Testis (tissue), 3 donors: ENCODE results near the gene ERI2. TPM values are rescaled to one million over a fixed set of nuclear protein-coding genes. Genes with fewer than 3 reads are reported as not detected.
"Not testable (repeated sequence)": the region's sequence is repeated elsewhere in the genome, so short reads cannot be mapped to it uniquely, and the experiment has no call there.

Experiments used
- DNase-seq: peaks from one replicate; pipeline ENCODE4 v3.0.0-alpha.2; 2019
- H3K27ac ChIP-seq, 2 donors: fragments of 200-600 bp; sonication (generic); one replicate each; pipeline ENCODE4 v1.5.1; 2019
- H3K27me3 ChIP-seq: fragments of 200-600 bp; sonication (generic); one replicate; pipeline ENCODE4 v1.5.1; 2019
- H3K36me3 ChIP-seq: fragments of 200-600 bp; sonication (generic); one replicate; pipeline ENCODE4 v1.5.1; 2017; ENCODE audit warnings: low read depth; ENCODE audit errors: missing control alignments
- H3K4me1 ChIP-seq: fragments of 200-600 bp; sonication (generic); one replicate; pipeline ENCODE4 v1.5.1; 2019
- H3K4me3 ChIP-seq, 2 donors: fragments of 200-600 bp; sonication (generic); one replicate each; pipeline ENCODE4 v1.5.1; 2017 to 2019
- H3K9me3 ChIP-seq: fragments of 200-600 bp; sonication (generic); one replicate; pipeline ENCODE4 v1.5.1; 2017
- POLR2A ChIP-seq: fragments of 450-650 bp; IDR thresholded peaks from one replicate; pipeline ENCODE4 v1.6.1; 2017; ENCODE audit warnings: antibody characterized with exemption, mild to moderate bottlenecking, moderate library complexity
- WGBS, 2 donors: methylation state at CpG; one replicate each; pipeline ENCODE4 v1.1.5; 2018; 5-methylcytosine and 5-hydroxymethylcytosine counted together
- intact Hi-C: fragments of 100-400 bp; cut with DNase I; formaldehyde crosslinking; loops from one replicate; pipeline ENCODE4 v1.15.1; 2023; ENCODE audit warnings: low total_unique reads
- polyA plus RNA-seq: library from polyadenylated mRNA; stranded (reverse); fragments of 350-450 nt; fragmentation: Illumina TruSeq; extraction: RNeasy Lipid Tissue Mini Kit (QIAGEN cat#74804); gene quantifications from one replicate; pipeline ENCODE4 v1.2.3, GENCODE V29; 2014; ENCODE audit warnings: low read depth, low replicate concordance; ENCODE audit not compliant: insufficient read depth
- total RNA-seq, 2 donors: library from RNA; depleted of rRNA; stranded (reverse); fragments of >200 nt; gene quantifications; one replicate each; pipeline ENCODE4 v1.2.3, GENCODE V29; 2016
- TF ChIP-seq, protein P1 (sequence below), 3 experiments: fragments of 450-650 bp in 2 of 3; fragments of 200-600 bp in 1 of 3; sonication (generic) in 1 of 3; IDR thresholded peaks; one replicate each; pipeline ENCODE4 v1.5.1; 2016 to 2019; ENCODE audit warnings: antibody characterized with exemption in 3 of 3, mild to moderate bottlenecking in 2 of 3, moderate library complexity in 1 of 3

The ERI2 gene
- total and polyA plus RNA-seq, 3 donors from 2014 or later: 42.9 to 71.1 (median 66.5) TPM

- Histone ChIP-seq H3K27me3 (no peaks in the 10 kb centered on the region), H3K36me3 (no peaks in the 10 kb centered on the region), H3K4me1 (no peaks in the 10 kb centered on the region), H3K27ac (no peak overlapping the region), H3K4me3 (no peak overlapping the region), H3K9me3 (no peaks in the 10 kb centered on the region)
- WGBS, 2 donors: 87 to 92% methylated on average over 1 of the region's 1 CpG
- intact Hi-C loops: no loop called here
- TF ChIP-seq POLR2A: no peak
- TF ChIP-seq, protein P1, sequence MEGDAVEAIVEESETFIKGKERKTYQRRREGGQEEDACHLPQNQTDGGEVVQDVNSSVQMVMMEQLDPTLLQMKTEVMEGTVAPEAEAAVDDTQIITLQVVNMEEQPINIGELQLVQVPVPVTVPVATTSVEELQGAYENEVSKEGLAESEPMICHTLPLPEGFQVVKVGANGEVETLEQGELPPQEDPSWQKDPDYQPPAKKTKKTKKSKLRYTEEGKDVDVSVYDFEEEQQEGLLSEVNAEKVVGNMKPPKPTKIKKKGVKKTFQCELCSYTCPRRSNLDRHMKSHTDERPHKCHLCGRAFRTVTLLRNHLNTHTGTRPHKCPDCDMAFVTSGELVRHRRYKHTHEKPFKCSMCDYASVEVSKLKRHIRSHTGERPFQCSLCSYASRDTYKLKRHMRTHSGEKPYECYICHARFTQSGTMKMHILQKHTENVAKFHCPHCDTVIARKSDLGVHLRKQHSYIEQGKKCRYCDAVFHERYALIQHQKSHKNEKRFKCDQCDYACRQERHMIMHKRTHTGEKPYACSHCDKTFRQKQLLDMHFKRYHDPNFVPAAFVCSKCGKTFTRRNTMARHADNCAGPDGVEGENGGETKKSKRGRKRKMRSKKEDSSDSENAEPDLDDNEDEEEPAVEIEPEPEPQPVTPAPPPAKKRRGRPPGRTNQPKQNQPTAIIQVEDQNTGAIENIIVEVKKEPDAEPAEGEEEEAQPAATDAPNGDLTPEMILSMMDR (IDR thresholded peaks at IDR 0.05): no peak
- no peak for DNase-seq
Measured at GRCh38 chr16:20761175-20761574, 45.1 kb downstream of the ERI2 start.

DNA sequence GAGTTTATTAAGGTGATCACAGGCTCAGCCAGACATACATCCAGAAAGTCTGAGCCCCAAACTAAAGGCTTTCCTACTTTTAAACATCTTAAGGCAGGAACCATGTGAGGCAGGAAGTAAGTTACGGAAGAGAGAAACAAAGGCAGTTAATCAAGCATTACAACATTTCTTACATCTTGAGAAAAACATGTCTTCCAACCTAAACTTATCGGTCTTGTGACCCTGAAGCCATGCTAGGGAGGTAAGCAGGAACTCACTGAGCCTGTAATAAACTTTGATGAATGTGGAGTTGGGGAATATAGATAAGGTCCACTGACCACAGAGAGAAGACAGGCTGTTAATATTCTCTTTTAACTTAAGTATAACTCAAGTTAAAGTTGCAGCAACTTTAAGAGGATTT lies 45.9 kb downstream of the ERI2 start:
- Histone ChIP-seq H3K36me3 (no peaks in the 10 kb centered on the region), H3K4me1 (no peaks in the 10 kb centered on the region), H3K27me3 (no peaks in the 10 kb centered on the region), H3K27ac (no peak overlapping the region), H3K4me3 (no peak overlapping the region), H3K9me3 (no peaks in the 10 kb centered on the region)
- TF ChIP-seq POLR2A: no peak
- TF ChIP-seq, protein P1 (IDR thresholded peaks at IDR 0.05): no peak
- 65 to 84% methylated on average over 2 of the region's 2 CpGs for WGBS, 2 donors
- no peak for DNase-seq
- intact Hi-C loops: no loop called here

GRCh38 chr16:20755799-20756198 lies 50.5 kb downstream of the ERI2 start:
- H3K4me3 ChIP-seq, H3K9me3 ChIP-seq, H3K36me3 ChIP-seq, DNase-seq, H3K27me3 ChIP-seq, H3K27ac ChIP-seq, intact Hi-C loops, H3K4me1 ChIP-seq: not testable (repeated sequence)
- 89 to 100% methylated on average over 1 to 5 of the region's 5 CpGs for WGBS, 2 donors

DNA sequence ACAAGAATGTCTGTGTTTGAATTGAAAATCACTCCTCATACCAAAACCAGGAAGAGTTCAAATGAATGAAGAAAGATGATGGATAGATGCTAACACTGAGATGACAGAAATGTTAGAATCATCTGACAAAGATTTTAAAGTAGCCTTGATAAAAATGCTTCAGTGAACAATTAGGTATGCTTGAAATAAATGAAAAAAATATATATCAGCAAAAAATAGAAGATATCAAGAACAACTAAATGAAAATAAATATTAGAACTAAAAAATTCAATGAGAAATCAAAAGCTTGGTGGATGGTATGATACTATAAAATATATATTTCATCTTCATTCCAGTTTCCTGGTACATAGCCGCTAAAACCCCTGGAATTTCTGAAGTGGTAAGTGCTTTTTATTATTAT lies 51.0 kb downstream of the ERI2 start:
- H3K27ac ChIP-seq: no peak overlapping the region
- H3K9me3 ChIP-seq: no peaks in the 10 kb centered on the region
- DNase-seq: no peak
- H3K27me3 ChIP-seq: no peaks in the 10 kb centered on the region
- intact Hi-C loops: no loop called here
- H3K4me1 ChIP-seq: no peaks in the 10 kb centered on the region
- H3K36me3 ChIP-seq: no peaks in the 10 kb centered on the region
- TF ChIP-seq POLR2A: no peak
- TF ChIP-seq, protein P1 (IDR thresholded peaks at IDR 0.05): no peak
- no peak overlapping the region for H3K4me3 ChIP-seq
- WGBS, 2 donors: 93 to 97% methylated on average over 1 of the region's 1 CpG

GRCh38 chr16:20753727-20754126 lies 52.5 kb downstream of the ERI2 start:
- intact Hi-C loops: no loop called here
- no peak for TF ChIP-seq POLR2A
- TF ChIP-seq, protein P1 (IDR thresholded peaks at IDR 0.05): no peak
- no peaks in the 10 kb centered on the region for H3K27me3 ChIP-seq
- H3K4me3 ChIP-seq: no peak overlapping the region
- H3K27ac ChIP-seq: no peak overlapping the region
- no peaks in the 10 kb centered on the region for H3K36me3 ChIP-seq
- WGBS, 2 donors: 77 to 82% methylated on average over 1 of the region's 1 CpG
- H3K4me1 ChIP-seq: no peaks in the 10 kb centered on the region
- no peaks in the 10 kb centered on the region for H3K9me3 ChIP-seq
- DNase-seq: no peak
